HEK293 (cell line): ENCODE measurements around the gene PANK2.

Experiments
- CTCF ChIA-PET: fragments of 350-600 bp; formaldehyde crosslinking; extraction: SDS; loops from one replicate; lab custom pipeline; 2021; ENCODE audit warnings: antibody characterized with exemption; lab: Yijun Ruan, JAX
- POLR2A ChIA-PET: fragments of 300-600 bp; formaldehyde crosslinking; extraction: SDS; loops from one replicate; lab custom pipeline; 2020; ENCODE audit warnings: antibody characterized with exemption, inconsistent platforms; lab: Yijun Ruan, JAX
- H3K27ac ChIP-seq: fragments of 200-500 bp; sonication (Bioruptor generic); 2 replicates; pipeline ENCODE4 v1.5.1; 2014; ENCODE audit warnings: low read depth, low read length, control low read depth, inconsistent platforms; ENCODE audit errors: extremely low read depth
- H3K36me3 ChIP-seq, 2 experiments: fragments of 200-500 bp in 1 of 2; sonication (Bioruptor generic) in 1 of 2; 1 replicate in 1 of 2; 2 replicates in 1 of 2; pipeline ENCODE4 v1.5.1; 2014 to 2017; ENCODE audit warnings: inconsistent platforms in 2 of 2, low read length in 2 of 2; ENCODE audit not compliant: control insufficient read depth in 2 of 2, insufficient read depth in 1 of 2
- H3K4me1 ChIP-seq: fragments of 200-500 bp; sonication (Bioruptor generic); 2 replicates; pipeline ENCODE4 v1.5.1; 2014; ENCODE audit warnings: mild to moderate bottlenecking, low read length, inconsistent platforms; ENCODE audit not compliant: control insufficient read depth, insufficient read depth
- H3K4me3 ChIP-seq: 2 replicates; pipeline ENCODE4 v1.5.1; 2011; ENCODE audit warnings: low read depth, mild to moderate bottlenecking, control low read depth, low read length, moderate library complexity
- H3K9me3 ChIP-seq: fragments of 200-500 bp; sonication (Bioruptor generic); 2 replicates; pipeline ENCODE4 v1.5.1; 2014; ENCODE audit warnings: low read depth, low read length, inconsistent platforms; ENCODE audit not compliant: control insufficient read depth, insufficient read depth
- RBAK ChIP-seq: fragments of 450-650 bp; formaldehyde crosslinking; IDR thresholded peaks from 2 replicates; pipeline ENCODE4 v1.5.1; 2016; ENCODE audit warnings: missing biosample characterization, missing genetic modification characterization
- SCRT2 ChIP-seq: fragments of 450-650 bp; formaldehyde crosslinking; IDR thresholded peaks from 2 replicates; pipeline ENCODE4 v1.5.1; 2016; ENCODE audit warnings: missing biosample characterization, missing genetic modification characterization
- SP3 ChIP-seq: fragments of 450-650 bp; formaldehyde crosslinking; IDR thresholded peaks from 2 replicates; pipeline ENCODE4 v1.5.1; 2016; ENCODE audit warnings: missing biosample characterization, missing genetic modification characterization
- TRIM28 ChIP-seq: IDR thresholded peaks from 2 replicates; pipeline ENCODE4 v1.6.1; 2011; ENCODE audit warnings: low read length, control low read depth, borderline replicate concordance
- WT1 ChIP-seq: fragments of 450-650 bp; formaldehyde crosslinking; IDR thresholded peaks from 2 replicates; pipeline ENCODE4 v1.5.1; 2016; ENCODE audit warnings: missing biosample characterization, missing genetic modification characterization
- ZNF121 ChIP-seq: fragments of 450-650 bp; formaldehyde crosslinking; IDR thresholded peaks from 2 replicates; pipeline ENCODE4 v1.5.1; 2016; ENCODE audit warnings: missing biosample characterization, missing genetic modification characterization
- ZNF211 ChIP-seq: fragments of 450-650 bp; formaldehyde crosslinking; IDR thresholded peaks from 2 replicates; pipeline ENCODE4 v1.5.1; 2016; ENCODE audit warnings: low read depth, missing biosample characterization, missing genetic modification characterization
- ZNF221 ChIP-seq: fragments of 450-650 bp; formaldehyde crosslinking; IDR thresholded peaks from 2 replicates; pipeline ENCODE4 v1.5.1; 2017; ENCODE audit warnings: missing biosample characterization, missing genetic modification characterization, borderline replicate concordance
- ZNF530 ChIP-seq: fragments of 450-650 bp; formaldehyde crosslinking; IDR thresholded peaks from 2 replicates; pipeline ENCODE4 v1.5.1; 2016; ENCODE audit warnings: low read depth, missing biosample characterization, missing genetic modification characterization
- ZNF670 ChIP-seq: fragments of 450-650 bp; formaldehyde crosslinking; IDR thresholded peaks from 2 replicates; pipeline ENCODE4 v1.5.1; 2016; ENCODE audit warnings: missing biosample characterization, missing genetic modification characterization, low read depth
- ZNF776 ChIP-seq: fragments of 450-650 bp; formaldehyde crosslinking; IDR thresholded peaks from 2 replicates; pipeline ENCODE4 v1.5.0; 2017; ENCODE audit warnings: missing biosample characterization, missing genetic modification characterization, borderline replicate concordance
- ZNF791 ChIP-seq: fragments of 450-650 bp; formaldehyde crosslinking; IDR thresholded peaks from 2 replicates; pipeline ENCODE4 v1.5.1; 2016; ENCODE audit warnings: missing biosample characterization, missing genetic modification characterization
- ZNF830 ChIP-seq: fragments of 450-650 bp; IDR thresholded peaks from 2 replicates; pipeline ENCODE4 v1.5.0; 2018; ENCODE audit warnings: missing biosample characterization, missing genetic modification characterization, low read depth, mild to moderate bottlenecking, moderate library complexity
- ZNF837 ChIP-seq: fragments of 450-650 bp; formaldehyde crosslinking; IDR thresholded peaks from 2 replicates; pipeline ENCODE4 v1.5.1; 2016; ENCODE audit warnings: missing biosample characterization, missing genetic modification characterization
- ZSCAN16 ChIP-seq: fragments of 450-650 bp; formaldehyde crosslinking; IDR thresholded peaks from 2 replicates; pipeline ENCODE4 v1.5.1; 2016; ENCODE audit warnings: missing biosample characterization, missing genetic modification characterization
- TF ChIP-seq, protein P1 (sequence below): fragments of 450-650 bp; formaldehyde crosslinking; IDR thresholded peaks from 2 replicates; pipeline ENCODE4 v1.5.1; 2016; ENCODE audit warnings: missing biosample characterization, missing genetic modification characterization
- TF ChIP-seq, protein P2 (sequence below): fragments of 450-650 bp; formaldehyde crosslinking; IDR thresholded peaks from 2 replicates; pipeline ENCODE4 v1.5.1; 2017; ENCODE audit warnings: missing biosample characterization, missing genetic modification characterization
- TF ChIP-seq, protein P3 (sequence below): fragments of 450-650 bp; formaldehyde crosslinking; IDR thresholded peaks from 2 replicates; pipeline ENCODE4 v1.5.1; 2016; ENCODE audit warnings: missing biosample characterization, missing genetic modification characterization
- TF ChIP-seq, protein P4 (sequence below): fragments of 450-650 bp; formaldehyde crosslinking; IDR thresholded peaks from 2 replicates; pipeline ENCODE4 v1.5.1; 2016; ENCODE audit warnings: missing biosample characterization, missing genetic modification characterization, low read depth
- TF ChIP-seq, protein P5 (sequence below): fragments of 450-650 bp; formaldehyde crosslinking; IDR thresholded peaks from 2 replicates; pipeline ENCODE4 v1.5.1; 2016; ENCODE audit warnings: missing biosample characterization, missing genetic modification characterization

The PANK2 gene

DNA sequence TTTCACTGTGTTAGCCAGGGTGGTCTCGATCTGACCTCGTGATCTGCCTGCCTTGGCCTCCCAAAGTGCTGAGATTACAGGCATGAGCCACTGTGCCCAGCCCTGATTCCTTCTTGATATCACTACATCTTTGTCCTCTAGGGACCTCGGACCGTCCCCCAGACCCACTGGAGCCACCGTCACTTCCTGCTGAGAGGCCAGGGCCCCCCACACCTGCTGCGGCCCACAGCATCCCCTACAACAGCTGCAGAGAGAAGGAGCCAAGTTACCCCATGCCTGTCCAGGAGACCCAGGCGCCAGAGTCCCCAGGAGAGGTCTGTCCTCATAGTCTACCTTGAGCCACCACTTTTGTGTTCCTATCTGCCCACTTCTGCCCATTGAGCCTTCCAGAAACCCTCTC is 28.0 kb upstream of the PANK2 start (continued):
- TF ChIP-seq, protein P1, sequence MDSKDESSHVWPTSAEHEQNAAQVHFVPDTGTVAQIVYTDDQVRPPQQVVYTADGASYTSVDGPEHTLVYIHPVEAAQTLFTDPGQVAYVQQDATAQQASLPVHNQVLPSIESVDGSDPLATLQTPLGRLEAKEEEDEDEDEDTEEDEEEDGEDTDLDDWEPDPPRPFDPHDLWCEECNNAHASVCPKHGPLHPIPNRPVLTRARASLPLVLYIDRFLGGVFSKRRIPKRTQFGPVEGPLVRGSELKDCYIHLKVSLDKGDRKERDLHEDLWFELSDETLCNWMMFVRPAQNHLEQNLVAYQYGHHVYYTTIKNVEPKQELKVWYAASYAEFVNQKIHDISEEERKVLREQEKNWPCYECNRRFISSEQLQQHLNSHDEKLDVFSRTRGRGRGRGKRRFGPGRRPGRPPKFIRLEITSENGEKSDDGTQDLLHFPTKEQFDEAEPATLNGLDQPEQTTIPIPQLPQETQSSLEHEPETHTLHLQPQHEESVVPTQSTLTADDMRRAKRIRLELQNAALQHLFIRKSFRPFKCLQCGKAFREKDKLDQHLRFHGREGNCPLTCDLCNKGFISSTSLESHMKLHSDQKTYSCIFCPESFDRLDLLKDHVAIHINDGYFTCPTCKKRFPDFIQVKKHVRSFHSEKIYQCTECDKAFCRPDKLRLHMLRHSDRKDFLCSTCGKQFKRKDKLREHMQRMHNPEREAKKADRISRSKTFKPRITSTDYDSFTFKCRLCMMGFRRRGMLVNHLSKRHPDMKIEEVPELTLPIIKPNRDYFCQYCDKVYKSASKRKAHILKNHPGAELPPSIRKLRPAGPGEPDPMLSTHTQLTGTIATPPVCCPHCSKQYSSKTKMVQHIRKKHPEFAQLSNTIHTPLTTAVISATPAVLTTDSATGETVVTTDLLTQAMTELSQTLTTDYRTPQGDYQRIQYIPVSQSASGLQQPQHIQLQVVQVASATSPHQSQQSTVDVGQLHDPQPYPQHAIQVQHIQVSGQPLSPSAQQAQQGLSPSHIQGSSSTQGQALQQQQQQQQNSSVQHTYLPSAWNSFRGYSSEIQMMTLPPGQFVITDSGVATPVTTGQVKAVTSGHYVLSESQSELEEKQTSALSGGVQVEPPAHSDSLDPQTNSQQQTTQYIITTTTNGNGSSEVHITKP (tag by site-specific recombination) = no peak
- TF ChIP-seq, protein P2, sequence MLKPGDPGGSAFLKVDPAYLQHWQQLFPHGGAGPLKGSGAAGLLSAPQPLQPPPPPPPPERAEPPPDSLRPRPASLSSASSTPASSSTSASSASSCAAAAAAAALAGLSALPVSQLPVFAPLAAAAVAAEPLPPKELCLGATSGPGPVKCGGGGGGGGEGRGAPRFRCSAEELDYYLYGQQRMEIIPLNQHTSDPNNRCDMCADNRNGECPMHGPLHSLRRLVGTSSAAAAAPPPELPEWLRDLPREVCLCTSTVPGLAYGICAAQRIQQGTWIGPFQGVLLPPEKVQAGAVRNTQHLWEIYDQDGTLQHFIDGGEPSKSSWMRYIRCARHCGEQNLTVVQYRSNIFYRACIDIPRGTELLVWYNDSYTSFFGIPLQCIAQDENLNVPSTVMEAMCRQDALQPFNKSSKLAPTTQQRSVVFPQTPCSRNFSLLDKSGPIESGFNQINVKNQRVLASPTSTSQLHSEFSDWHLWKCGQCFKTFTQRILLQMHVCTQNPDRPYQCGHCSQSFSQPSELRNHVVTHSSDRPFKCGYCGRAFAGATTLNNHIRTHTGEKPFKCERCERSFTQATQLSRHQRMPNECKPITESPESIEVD (tag by site-specific recombination) = no peak
- TF ChIP-seq SP3 (no peak), TRIM28 (no peak), ZNF830 (tag by site-specific recombination) (no peak), ZNF121 (tag by site-specific recombination) (no peak), ZSCAN16 (tag by site-specific recombination) (no peak), ZNF221 (tag by site-specific recombination) (no peak), ZNF776 (no peak), ZNF791 (tag by site-specific recombination) (no peak), SCRT2 (no peak)
- TF ChIP-seq, protein P3, sequence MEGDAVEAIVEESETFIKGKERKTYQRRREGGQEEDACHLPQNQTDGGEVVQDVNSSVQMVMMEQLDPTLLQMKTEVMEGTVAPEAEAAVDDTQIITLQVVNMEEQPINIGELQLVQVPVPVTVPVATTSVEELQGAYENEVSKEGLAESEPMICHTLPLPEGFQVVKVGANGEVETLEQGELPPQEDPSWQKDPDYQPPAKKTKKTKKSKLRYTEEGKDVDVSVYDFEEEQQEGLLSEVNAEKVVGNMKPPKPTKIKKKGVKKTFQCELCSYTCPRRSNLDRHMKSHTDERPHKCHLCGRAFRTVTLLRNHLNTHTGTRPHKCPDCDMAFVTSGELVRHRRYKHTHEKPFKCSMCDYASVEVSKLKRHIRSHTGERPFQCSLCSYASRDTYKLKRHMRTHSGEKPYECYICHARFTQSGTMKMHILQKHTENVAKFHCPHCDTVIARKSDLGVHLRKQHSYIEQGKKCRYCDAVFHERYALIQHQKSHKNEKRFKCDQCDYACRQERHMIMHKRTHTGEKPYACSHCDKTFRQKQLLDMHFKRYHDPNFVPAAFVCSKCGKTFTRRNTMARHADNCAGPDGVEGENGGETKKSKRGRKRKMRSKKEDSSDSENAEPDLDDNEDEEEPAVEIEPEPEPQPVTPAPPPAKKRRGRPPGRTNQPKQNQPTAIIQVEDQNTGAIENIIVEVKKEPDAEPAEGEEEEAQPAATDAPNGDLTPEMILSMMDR (tag by site-specific recombination) = no peak
- TF ChIP-seq, protein P4, sequence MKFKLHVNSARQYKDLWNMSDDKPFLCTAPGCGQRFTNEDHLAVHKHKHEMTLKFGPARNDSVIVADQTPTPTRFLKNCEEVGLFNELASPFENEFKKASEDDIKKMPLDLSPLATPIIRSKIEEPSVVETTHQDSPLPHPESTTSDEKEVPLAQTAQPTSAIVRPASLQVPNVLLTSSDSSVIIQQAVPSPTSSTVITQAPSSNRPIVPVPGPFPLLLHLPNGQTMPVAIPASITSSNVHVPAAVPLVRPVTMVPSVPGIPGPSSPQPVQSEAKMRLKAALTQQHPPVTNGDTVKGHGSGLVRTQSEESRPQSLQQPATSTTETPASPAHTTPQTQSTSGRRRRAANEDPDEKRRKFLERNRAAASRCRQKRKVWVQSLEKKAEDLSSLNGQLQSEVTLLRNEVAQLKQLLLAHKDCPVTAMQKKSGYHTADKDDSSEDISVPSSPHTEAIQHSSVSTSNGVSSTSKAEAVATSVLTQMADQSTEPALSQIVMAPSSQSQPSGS = no peak

DNA sequence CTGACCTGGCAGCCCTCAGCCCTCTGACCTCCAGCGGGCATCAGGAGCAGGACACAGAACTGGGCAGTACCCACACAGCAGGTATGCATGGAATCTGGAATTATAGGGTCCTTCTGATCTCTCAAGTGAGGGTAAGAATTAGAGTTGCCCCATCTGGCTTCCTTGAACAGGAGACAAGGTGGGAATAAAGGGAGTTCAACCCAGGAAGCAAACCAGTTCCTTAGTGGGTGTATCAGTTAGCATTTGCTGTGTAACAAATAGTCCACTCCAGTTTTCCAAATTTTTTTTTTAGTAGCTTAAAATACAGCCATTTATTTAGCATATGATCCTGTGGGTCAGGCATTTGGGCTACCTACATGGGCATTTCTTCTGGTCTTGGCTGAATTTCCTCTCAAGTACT is 26.9 kb upstream of the PANK2 start:
- peak; percentile 97 for TF ChIP-seq RBAK (tag by site-specific recombination)
- no peak for TF ChIP-seq ZNF837
- Histone ChIP-seq H3K4me1 (no peaks in the 10 kb centered on the region), H3K4me3 (no peak overlapping the region), H3K36me3 (peaks cover 52 to 89% of the 10 kb centered on the region in 2 experiments), H3K27ac (no peak overlapping the region), H3K9me3 (no peaks in the 10 kb centered on the region)
- POLR2A ChIA-PET = interaction anchor here (1.2 kb wide), 1 partner anchor 18 kb away, joined by 6 read pairs; no protein-coding TSS in a partner anchor
- CTCF ChIA-PET = interaction anchor here (0.6 to 1.0 kb wide), 4 partner anchors 26 to 145 kb away, joined by 3 to 7 read pairs (median 4); partner anchors contain the start of gene AP5S1

DNA sequence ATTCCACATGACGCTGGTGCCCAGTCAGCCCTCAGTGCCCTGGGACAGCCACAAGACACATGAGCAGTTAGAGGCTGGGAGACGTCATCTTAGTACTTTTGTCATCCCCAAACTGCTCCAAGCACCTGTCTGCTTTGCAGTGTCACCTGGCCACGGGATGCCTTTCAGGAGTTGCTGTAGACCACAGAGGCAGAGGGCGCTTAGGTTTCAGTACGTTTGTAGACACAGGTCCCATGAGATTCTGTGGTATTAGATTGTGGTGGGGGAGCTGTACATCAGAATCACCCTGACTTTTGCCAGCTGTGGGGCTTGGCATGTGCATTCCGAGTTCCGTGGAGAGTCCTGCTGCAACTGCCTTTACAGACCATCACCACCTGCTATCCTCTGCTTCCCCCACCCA is 25.9 kb upstream of the PANK2 start:
- H3K9me3 ChIP-seq = no peaks in the 10 kb centered on the region
- CTCF ChIA-PET = interaction anchor here (5.7 kb wide), 1 partner anchor 8 kb away, joined by 26 read pairs; no protein-coding TSS in a partner anchor
- POLR2A ChIA-PET = no interaction called here
- no peak for TF ChIP-seq ZNF530
- no peak for TF ChIP-seq WT1 (tag by site-specific recombination)
- no peak for TF ChIP-seq ZNF670
- TF ChIP-seq, protein P5, sequence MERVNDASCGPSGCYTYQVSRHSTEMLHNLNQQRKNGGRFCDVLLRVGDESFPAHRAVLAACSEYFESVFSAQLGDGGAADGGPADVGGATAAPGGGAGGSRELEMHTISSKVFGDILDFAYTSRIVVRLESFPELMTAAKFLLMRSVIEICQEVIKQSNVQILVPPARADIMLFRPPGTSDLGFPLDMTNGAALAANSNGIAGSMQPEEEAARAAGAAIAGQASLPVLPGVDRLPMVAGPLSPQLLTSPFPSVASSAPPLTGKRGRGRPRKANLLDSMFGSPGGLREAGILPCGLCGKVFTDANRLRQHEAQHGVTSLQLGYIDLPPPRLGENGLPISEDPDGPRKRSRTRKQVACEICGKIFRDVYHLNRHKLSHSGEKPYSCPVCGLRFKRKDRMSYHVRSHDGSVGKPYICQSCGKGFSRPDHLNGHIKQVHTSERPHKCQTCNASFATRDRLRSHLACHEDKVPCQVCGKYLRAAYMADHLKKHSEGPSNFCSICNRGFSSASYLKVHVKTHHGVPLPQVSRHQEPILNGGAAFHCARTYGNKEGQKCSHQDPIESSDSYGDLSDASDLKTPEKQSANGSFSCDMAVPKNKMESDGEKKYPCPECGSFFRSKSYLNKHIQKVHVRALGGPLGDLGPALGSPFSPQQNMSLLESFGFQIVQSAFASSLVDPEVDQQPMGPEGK = no peak
- TF ChIP-seq, protein P2 (tag by site-specific recombination) = no peak
- TF ChIP-seq ZNF211 = no peak
- H3K27ac ChIP-seq = no peak overlapping the region
- peaks cover 44 to 89% of the 10 kb centered on the region in 2 experiments for H3K36me3 ChIP-seq
- no peaks in the 10 kb centered on the region for H3K4me1 ChIP-seq
- no peak overlapping the region for H3K4me3 ChIP-seq
